ENCODE data around the gene CYP19A1. TPM values are rescaled to one million over a fixed set of nuclear protein-coding genes. Genes with fewer than 3 reads are reported as not detected.

Gene CYP19A1
- under 1 TPM in 1 of 2 donors, not detected in 1; 0.05 TPM for polyA plus RNA-seq

GRCh38 chr15:51338496-51338895, at the start of gene CYP19A1:
CYP19A1 (minus strand) TSS chr15:51338596; CDS start chr15:51242912, 95,684 bp downstream.
- no peaks in the 10 kb centered on the region for H3K36me3 ChIP-seq (ENCODE audit: control insufficient read depth in 2 of 2, insufficient read depth in 2 of 2, low read length in 1 of 2)
- 90 to 92% methylated on average over 6 of the region's 6 CpGs for WGBS, 2 donors
- no peak within 1 kb of the TSS for H3K27ac ChIP-seq (ENCODE audit: low read depth in 2 of 2, low read length in 1 of 2)
- no peak within 1 kb of the TSS for H3K4me3 ChIP-seq (ENCODE audit: low read depth in 1 of 2, low read length in 2 of 2)
- H3K27me3 ChIP-seq (ENCODE audit: control insufficient read depth in 1 of 2, insufficient read depth in 2 of 2, low read length in 2 of 2): peaks cover 0 to 5% of the 10 kb centered on the region in 2 donors
- peaks cover 0 to 10% of the 10 kb centered on the region in 2 donors for H3K4me1 ChIP-seq (ENCODE audit: control insufficient read depth in 2 of 2, insufficient read depth in 2 of 2, low read length in 1 of 2)
- H3K9me3 ChIP-seq (ENCODE audit: control insufficient read depth in 2 of 2, insufficient read depth in 1 of 2, low read depth in 1 of 2, low read length in 1 of 2): peaks cover 0 to 4% of the 10 kb centered on the region in 2 donors

DNA sequence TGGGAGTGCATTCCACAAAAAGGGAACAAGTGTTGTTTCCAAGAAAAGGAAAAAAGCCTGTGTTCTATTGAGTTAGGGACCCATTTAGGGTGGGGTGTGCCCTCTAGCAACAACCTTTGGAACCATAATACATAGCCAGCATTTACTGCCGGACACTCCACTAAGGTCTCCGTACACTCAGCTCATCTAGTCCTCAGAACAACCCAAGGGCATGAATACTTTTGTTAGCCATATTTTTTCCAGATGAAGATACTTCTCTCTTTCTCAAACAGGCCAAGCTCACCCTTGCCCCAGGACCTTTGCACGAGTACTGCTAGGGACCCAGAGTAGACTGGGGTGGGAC, 49.3 kb upstream of the CYP19A1 start:
- Histone ChIP-seq H3K4me3 (ENCODE audit: low read depth in 1 of 2, low read length in 2 of 2) (no peak overlapping the region), H3K36me3 (ENCODE audit: control insufficient read depth in 2 of 2, insufficient read depth in 2 of 2, low read length in 1 of 2) (no peaks in the 10 kb centered on the region), H3K27me3 (ENCODE audit: control insufficient read depth in 1 of 2, insufficient read depth in 2 of 2, low read length in 2 of 2) (no peaks in the 10 kb centered on the region), H3K9me3 (ENCODE audit: control insufficient read depth in 2 of 2, insufficient read depth in 1 of 2, low read depth in 1 of 2, low read length in 1 of 2) (no peaks in the 10 kb centered on the region), H3K27ac (ENCODE audit: low read depth in 2 of 2, low read length in 1 of 2) (no peak overlapping the region), H3K4me1 (ENCODE audit: control insufficient read depth in 2 of 2, insufficient read depth in 2 of 2, low read length in 1 of 2) (peaks cover 0 to 2% of the 10 kb centered on the region in 2 donors)
- WGBS, 2 donors: 90 to 95% methylated on average over 3 of the region's 3 CpGs

DNA sequence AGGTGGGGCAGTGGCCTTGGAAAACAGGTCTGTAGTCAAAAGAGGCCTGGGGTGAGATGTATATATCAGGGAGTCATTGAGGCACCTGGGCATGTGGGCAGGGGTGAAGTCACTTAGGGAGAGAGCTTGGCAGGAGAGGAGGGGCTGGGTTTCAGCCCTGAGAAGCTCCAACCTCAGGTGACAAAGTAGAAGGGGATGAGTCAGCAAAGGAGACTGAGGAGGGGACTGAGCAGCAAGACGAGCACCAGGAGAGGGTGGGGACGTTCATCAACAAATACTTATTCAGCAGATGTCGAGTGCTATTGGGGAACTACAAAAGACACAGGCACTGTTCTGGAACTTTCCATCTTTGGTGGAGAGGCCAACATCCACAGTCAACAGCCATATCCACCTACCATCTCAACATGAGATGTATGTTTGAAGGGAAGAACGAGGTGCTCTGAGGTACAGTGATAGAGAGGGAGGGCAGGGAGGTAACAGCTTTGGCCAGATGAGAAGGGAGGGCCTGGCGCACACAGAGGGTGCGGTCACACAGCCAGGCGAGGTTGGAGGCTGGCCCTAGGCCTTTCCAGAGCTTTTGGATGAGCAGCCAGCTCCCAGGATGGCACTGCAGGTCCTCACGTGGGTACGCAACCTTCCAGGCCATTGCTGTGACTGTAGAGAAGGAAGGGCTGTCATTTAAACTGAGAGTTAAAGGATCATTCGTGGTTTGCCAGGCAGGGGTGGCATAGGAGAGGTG, 48.7 kb upstream of the CYP19A1 start:
- WGBS, 2 donors: 74 to 78% methylated on average over 10 of the region's 10 CpGs

GRCh38 chr15:51386486-51386885, 48.1 kb upstream of the CYP19A1 start:
- Histone ChIP-seq H3K27me3 (ENCODE audit: control insufficient read depth in 1 of 2, insufficient read depth in 2 of 2, low read length in 2 of 2) (no peaks in the 10 kb centered on the region), H3K4me3 (ENCODE audit: low read depth in 1 of 2, low read length in 2 of 2) (no peak overlapping the region), H3K9me3 (ENCODE audit: control insufficient read depth in 2 of 2, insufficient read depth in 1 of 2, low read depth in 1 of 2, low read length in 1 of 2) (no peaks in the 10 kb centered on the region), H3K27ac (ENCODE audit: low read depth in 2 of 2, low read length in 1 of 2) (no peak overlapping the region), H3K4me1 (ENCODE audit: control insufficient read depth in 2 of 2, insufficient read depth in 2 of 2, low read length in 1 of 2) (peaks cover 0 to 2% of the 10 kb centered on the region in 2 donors), H3K36me3 (ENCODE audit: control insufficient read depth in 2 of 2, insufficient read depth in 2 of 2, low read length in 1 of 2) (no peaks in the 10 kb centered on the region)
- 89 to 91% methylated on average over 12 of the region's 12 CpGs for WGBS, 2 donors

More for the DNA sequence above, 48.7 kb upstream of the CYP19A1 start:
- Histone ChIP-seq H3K27me3 (ENCODE audit: control insufficient read depth in 1 of 2, insufficient read depth in 2 of 2, low read length in 2 of 2) (no peaks in the 10 kb centered on the region), H3K27ac (ENCODE audit: low read depth in 2 of 2, low read length in 1 of 2) (no peak overlapping the region), H3K36me3 (ENCODE audit: control insufficient read depth in 2 of 2, insufficient read depth in 2 of 2, low read length in 1 of 2) (no peaks in the 10 kb centered on the region), H3K4me1 (ENCODE audit: control insufficient read depth in 2 of 2, insufficient read depth in 2 of 2, low read length in 1 of 2) (peaks cover 0 to 2% of the 10 kb centered on the region in 2 donors), H3K9me3 (ENCODE audit: control insufficient read depth in 2 of 2, insufficient read depth in 1 of 2, low read depth in 1 of 2, low read length in 1 of 2) (no peaks in the 10 kb centered on the region), H3K4me3 (ENCODE audit: low read depth in 1 of 2, low read length in 2 of 2) (no peak overlapping the region)

GRCh38 chr15:51386029-51386428, 47.6 kb upstream of the CYP19A1 start:
- Histone ChIP-seq H3K9me3 (ENCODE audit: control insufficient read depth in 2 of 2, insufficient read depth in 1 of 2, low read depth in 1 of 2, low read length in 1 of 2) (no peaks in the 10 kb centered on the region), H3K4me3 (ENCODE audit: low read depth in 1 of 2, low read length in 2 of 2) (no peak overlapping the region), H3K36me3 (ENCODE audit: control insufficient read depth in 2 of 2, insufficient read depth in 2 of 2, low read length in 1 of 2) (no peaks in the 10 kb centered on the region), H3K4me1 (ENCODE audit: control insufficient read depth in 2 of 2, insufficient read depth in 2 of 2, low read length in 1 of 2) (peaks cover 0 to 2% of the 10 kb centered on the region in 2 donors), H3K27me3 (ENCODE audit: control insufficient read depth in 1 of 2, insufficient read depth in 2 of 2, low read length in 2 of 2) (no peaks in the 10 kb centered on the region), H3K27ac (ENCODE audit: low read depth in 2 of 2, low read length in 1 of 2) (no peak overlapping the region)
- 82 to 87% methylated on average over 8 of the region's 8 CpGs for WGBS, 2 donors

DNA sequence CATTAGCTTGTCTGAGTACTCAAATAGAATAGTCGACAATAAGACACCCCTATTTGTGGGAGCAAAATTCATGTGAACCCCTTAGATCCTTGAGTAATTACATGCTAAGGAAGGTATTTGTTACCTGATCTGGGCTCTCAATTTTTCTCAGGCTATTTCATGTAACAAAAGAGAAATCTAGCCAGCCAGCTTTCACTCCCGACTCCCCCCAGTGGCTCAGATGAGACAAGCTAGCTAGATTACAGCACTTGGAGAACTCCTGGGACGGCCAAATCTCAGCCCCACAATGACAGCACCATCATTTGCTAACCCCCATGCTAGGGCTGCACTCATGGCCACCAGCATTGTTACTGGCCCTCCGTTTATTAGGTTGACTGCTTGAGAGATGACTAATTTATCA, 44.4 kb upstream of the CYP19A1 start:
- Histone ChIP-seq H3K4me3 (ENCODE audit: low read depth in 1 of 2, low read length in 2 of 2) (no peak overlapping the region), H3K27ac (ENCODE audit: low read depth in 2 of 2, low read length in 1 of 2) (no peak overlapping the region), H3K36me3 (ENCODE audit: control insufficient read depth in 2 of 2, insufficient read depth in 2 of 2, low read length in 1 of 2) (no peaks in the 10 kb centered on the region), H3K9me3 (ENCODE audit: control insufficient read depth in 2 of 2, insufficient read depth in 1 of 2, low read depth in 1 of 2, low read length in 1 of 2) (no peaks in the 10 kb centered on the region), H3K4me1 (ENCODE audit: control insufficient read depth in 2 of 2, insufficient read depth in 2 of 2, low read length in 1 of 2) (peaks cover 0 to 2% of the 10 kb centered on the region in 2 donors), H3K27me3 (ENCODE audit: control insufficient read depth in 1 of 2, insufficient read depth in 2 of 2, low read length in 2 of 2) (no peaks in the 10 kb centered on the region)
- 12 to 17% methylated on average over 4 of the region's 4 CpGs for WGBS, 2 donors

DNA sequence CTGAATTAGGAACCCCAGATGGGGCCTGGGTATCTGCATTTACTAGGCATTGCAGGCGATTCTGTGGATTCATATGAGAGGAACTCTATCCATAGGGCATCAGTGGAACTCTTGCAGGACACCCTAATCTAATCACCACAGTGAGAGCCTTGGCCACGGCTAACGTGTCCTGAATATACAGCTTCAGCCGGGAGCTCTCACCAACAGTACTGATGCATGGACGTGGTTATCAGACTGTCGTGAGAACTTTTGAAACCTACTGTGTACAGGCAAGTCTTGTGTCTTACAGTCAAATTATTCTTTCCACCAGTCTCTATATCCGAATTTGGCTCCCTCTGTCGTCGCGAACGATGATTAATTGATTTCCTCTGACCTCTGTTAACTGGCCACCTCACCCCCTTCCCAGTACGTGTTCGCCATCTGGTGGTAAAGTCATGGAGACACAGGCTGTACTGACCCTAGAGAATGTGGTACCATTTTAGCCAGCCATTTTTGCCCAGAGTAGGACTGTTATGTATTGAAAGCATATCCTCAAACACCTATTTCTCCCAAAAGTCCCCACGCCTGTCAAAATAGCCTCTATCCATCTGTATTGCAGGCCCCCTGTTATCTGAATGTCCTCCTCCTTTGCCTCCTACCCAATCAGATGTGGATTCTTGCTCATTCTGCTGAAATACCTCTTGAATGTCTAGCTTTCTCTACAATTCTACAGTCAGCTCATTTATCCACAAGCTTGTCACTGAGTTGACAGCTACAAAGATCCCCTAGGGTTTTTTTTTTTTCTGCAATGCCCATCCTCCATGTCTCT, 42.8 kb upstream of the CYP19A1 start:
- WGBS, 2 donors: 28 to 32% methylated on average over 14 of the region's 14 CpGs
- Histone ChIP-seq H3K9me3 (ENCODE audit: control insufficient read depth in 2 of 2, insufficient read depth in 1 of 2, low read depth in 1 of 2, low read length in 1 of 2) (no peaks in the 10 kb centered on the region), H3K36me3 (ENCODE audit: control insufficient read depth in 2 of 2, insufficient read depth in 2 of 2, low read length in 1 of 2) (no peaks in the 10 kb centered on the region), H3K4me3 (ENCODE audit: low read depth in 1 of 2, low read length in 2 of 2) (no peak overlapping the region), H3K27me3 (ENCODE audit: control insufficient read depth in 1 of 2, insufficient read depth in 2 of 2, low read length in 2 of 2) (no peaks in the 10 kb centered on the region), H3K4me1 (ENCODE audit: control insufficient read depth in 2 of 2, insufficient read depth in 2 of 2, low read length in 1 of 2) (peaks cover 0 to 2% of the 10 kb centered on the region in 2 donors), H3K27ac (ENCODE audit: low read depth in 2 of 2, low read length in 1 of 2) (no peak overlapping the region)

DNA sequence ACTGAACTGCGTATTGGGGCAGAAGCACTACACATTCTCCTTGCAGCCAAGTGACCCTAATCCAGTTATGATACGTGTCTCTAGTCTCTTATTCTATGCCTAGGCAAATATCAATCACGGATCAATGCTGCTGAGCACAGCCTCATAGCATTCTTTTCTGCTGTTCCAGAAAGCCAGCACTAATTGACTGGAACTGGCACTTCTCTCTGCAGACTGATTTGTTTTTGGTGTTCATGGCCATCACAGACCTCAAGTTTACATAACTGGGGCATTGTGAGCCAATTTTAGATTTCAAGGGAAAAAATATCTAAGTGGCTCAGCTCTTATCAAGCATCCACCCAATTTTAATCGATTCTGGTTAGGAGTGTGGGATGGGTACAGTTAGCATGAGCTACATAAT, 41.0 kb upstream of the CYP19A1 start:
- no peak overlapping the region for H3K4me3 ChIP-seq (ENCODE audit: low read depth in 1 of 2, low read length in 2 of 2)
- H3K36me3 ChIP-seq (ENCODE audit: control insufficient read depth in 2 of 2, insufficient read depth in 2 of 2, low read length in 1 of 2): no peaks in the 10 kb centered on the region
- H3K27me3 ChIP-seq (ENCODE audit: control insufficient read depth in 1 of 2, insufficient read depth in 2 of 2, low read length in 2 of 2): no peaks in the 10 kb centered on the region
- H3K4me1 ChIP-seq (ENCODE audit: control insufficient read depth in 2 of 2, insufficient read depth in 2 of 2, low read length in 1 of 2): peaks cover 0 to 2% of the 10 kb centered on the region in 2 donors
- no peaks in the 10 kb centered on the region for H3K9me3 ChIP-seq (ENCODE audit: control insufficient read depth in 2 of 2, insufficient read depth in 1 of 2, low read depth in 1 of 2, low read length in 1 of 2)
- WGBS, 2 donors: 64 to 67% methylated on average over 4 of the region's 4 CpGs
- H3K27ac ChIP-seq (ENCODE audit: low read depth in 2 of 2, low read length in 1 of 2): no peak overlapping the region

GRCh38 chr15:51378406-51378805, 40.0 kb upstream of the CYP19A1 start:
- H3K36me3 ChIP-seq (ENCODE audit: control insufficient read depth in 2 of 2, insufficient read depth in 2 of 2, low read length in 1 of 2): no peaks in the 10 kb centered on the region
- WGBS, 2 donors: 82 to 88% methylated on average over 4 of the region's 4 CpGs
- no peak overlapping the region for H3K27ac ChIP-seq (ENCODE audit: low read depth in 2 of 2, low read length in 1 of 2)
- H3K4me1 ChIP-seq (ENCODE audit: control insufficient read depth in 2 of 2, insufficient read depth in 2 of 2, low read length in 1 of 2): peaks cover 0 to 2% of the 10 kb centered on the region in 2 donors
- H3K9me3 ChIP-seq (ENCODE audit: control insufficient read depth in 2 of 2, insufficient read depth in 1 of 2, low read depth in 1 of 2, low read length in 1 of 2): no peaks in the 10 kb centered on the region
- no peaks in the 10 kb centered on the region for H3K27me3 ChIP-seq (ENCODE audit: control insufficient read depth in 1 of 2, insufficient read depth in 2 of 2, low read length in 2 of 2)
- H3K4me3 ChIP-seq (ENCODE audit: low read depth in 1 of 2, low read length in 2 of 2): no peak overlapping the region

Data from esophagus (tissue), 2 donors.